ENCODE measurements around the gene PCDHGA10. TPM values are rescaled to one million over a fixed set of nuclear protein-coding genes. Genes with fewer than 3 reads are reported as not detected.
A peak's percentile ranks its signal among the peaks of the same experiment; 100 is the strongest.
"Not testable (repeated sequence)": the region's sequence is repeated elsewhere in the genome, so short reads cannot be mapped to it uniquely, and the experiment has no call there.

The PCDHGA10 gene
- total RNA-seq (2014; rRNA removed; shearing (Covaris generic)): 1.2 and 2.9 TPM in 2 replicates

- Histone ChIP-seq H3K27ac (no peak within 1 kb of the TSS), H3K4me3 (0 out of 2 replicates have a peak within 1 kb of the TSS, but pooled peaks have one; percentile 4), H3K36me3 (no peaks in the 10 kb centered on the region), H3K27me3 (replicated peaks) (no peaks in the 10 kb centered on the region), H3K9me3 (replicated peaks) (peaks cover 14% of the 10 kb centered on the region), H3K4me1 (replicated peaks) (no peaks in the 10 kb centered on the region)
- peak in 1 of 2 experiments; percentile 37 for DNase-seq (ENCODE audit: low read depth in 1 of 2, low spot score in 2 of 2)
Observed at GRCh38 chr5:141412854-141413539, at the start of gene PCDHGA10. TSS of gene PCDHGA10 (plus strand) at chr5:141412987. CDS start at chr5:141413176, 189 bp downstream.

GRCh38 chr5:141363952-141364660, 48.7 kb upstream of the PCDHGA10 start, which contains the start of gene PCDHGA5:
TSS of gene PCDHGA5 (plus strand) at chr5:141364162. CDS start at chr5:141364331, 169 bp downstream.
- no peak for DNase-seq (ENCODE audit: low read depth in 1 of 2, low spot score in 2 of 2)
- H3K4me1 ChIP-seq (replicated peaks): no peaks in the 10 kb centered on the region
- no peaks in the 10 kb centered on the region for H3K36me3 ChIP-seq
- H3K9me3 ChIP-seq (replicated peaks): peaks cover 32% of the 10 kb centered on the region
- H3K27me3 ChIP-seq (replicated peaks): no peaks in the 10 kb centered on the region
- no peak within 1 kb of the TSS for H3K4me3 ChIP-seq
- no peak within 1 kb of the TSS for H3K27ac ChIP-seq

GRCh38 chr5:141366016-141366896, 46.5 kb upstream of the PCDHGA10 start:
- no peaks in the 10 kb centered on the region for H3K27me3 ChIP-seq (replicated peaks)
- no peak overlapping the region for H3K27ac ChIP-seq
- H3K4me1 ChIP-seq (replicated peaks): no peaks in the 10 kb centered on the region
- no peak overlapping the region for H3K4me3 ChIP-seq
- H3K9me3 ChIP-seq (replicated peaks): peaks cover 29% of the 10 kb centered on the region
- DNase-seq (ENCODE audit: low read depth in 1 of 2, low spot score in 2 of 2): no peak
- no peaks in the 10 kb centered on the region for H3K36me3 ChIP-seq

GRCh38 chr5:141369994-141370848, 42.6 kb upstream of the PCDHGA10 start, which contains the start of gene PCDHGB3:
TSS of gene PCDHGB3 (plus strand) at chr5:141370242. CDS start at chr5:141370395, 153 bp downstream.
- Histone ChIP-seq H3K9me3 (replicated peaks) (peaks cover 47% of the 10 kb centered on the region), H3K27ac (no peak within 1 kb of the TSS), H3K36me3 (no peaks in the 10 kb centered on the region), H3K4me1 (replicated peaks) (no peaks in the 10 kb centered on the region), H3K4me3 (no peak within 1 kb of the TSS), H3K27me3 (replicated peaks) (no peaks in the 10 kb centered on the region)
- DNase-seq (ENCODE audit: low read depth in 1 of 2, low spot score in 2 of 2): no peak

GRCh38 chr5:141371572-141372475, 41.0 kb upstream of the PCDHGA10 start:
- Histone ChIP-seq H3K27ac (no peak overlapping the region), H3K4me1 (replicated peaks) (no peaks in the 10 kb centered on the region), H3K4me3 (no peak overlapping the region), H3K9me3 (replicated peaks) (peaks cover 39% of the 10 kb centered on the region), H3K36me3 (no peaks in the 10 kb centered on the region), H3K27me3 (replicated peaks) (no peaks in the 10 kb centered on the region)
- no peak for DNase-seq (ENCODE audit: low read depth in 1 of 2, low spot score in 2 of 2)

- no peak for DNase-seq (ENCODE audit: low read depth in 1 of 2, low spot score in 2 of 2)
- Histone ChIP-seq H3K4me3 (no peak within 1 kb of the TSS), H3K36me3 (no peaks in the 10 kb centered on the region), H3K27ac (no peak within 1 kb of the TSS), H3K9me3 (replicated peaks) (peaks cover 39% of the 10 kb centered on the region), H3K4me1 (replicated peaks) (no peaks in the 10 kb centered on the region), H3K27me3 (replicated peaks) (no peaks in the 10 kb centered on the region)
Observed at GRCh38 chr5:141373673-141374317, 39.0 kb upstream of the PCDHGA10 start, which contains the start of gene PCDHGA6. TSS of gene PCDHGA6 (plus strand) at chr5:141373891. CDS start at chr5:141374084, 193 bp downstream.

- no peak for DNase-seq (ENCODE audit: low read depth in 1 of 2, low spot score in 2 of 2)
- H3K4me3 ChIP-seq: no peak overlapping the region
- H3K36me3 ChIP-seq: no peaks in the 10 kb centered on the region
- no peaks in the 10 kb centered on the region for H3K27me3 ChIP-seq (replicated peaks)
- H3K27ac ChIP-seq: no peak overlapping the region
- no peaks in the 10 kb centered on the region for H3K4me1 ChIP-seq (replicated peaks)
- H3K9me3 ChIP-seq (replicated peaks): peaks cover 39% of the 10 kb centered on the region
Observed at GRCh38 chr5:141374627-141375026, 38.2 kb upstream of the PCDHGA10 start.

- DNase-seq (ENCODE audit: low read depth in 1 of 2, low spot score in 2 of 2): peak in 1 of 2 experiments; percentile 44
- not testable (repeated sequence) for H3K4me3 ChIP-seq; H3K27me3 ChIP-seq (replicated peaks); H3K27ac ChIP-seq; H3K36me3 ChIP-seq; H3K4me1 ChIP-seq (replicated peaks)
- peaks cover 36% of the 10 kb centered on the region for H3K9me3 ChIP-seq (replicated peaks)
Observed at GRCh38 chr5:141375444-141376155, 37.2 kb upstream of the PCDHGA10 start.

- peaks cover 29% of the 10 kb centered on the region for H3K9me3 ChIP-seq (replicated peaks)
- DNase-seq (ENCODE audit: low read depth in 1 of 2, low spot score in 2 of 2): no peak
- H3K27me3 ChIP-seq (replicated peaks): no peaks in the 10 kb centered on the region
- H3K36me3 ChIP-seq: no peaks in the 10 kb centered on the region
- peak within 1 kb of the TSS; percentile 9; the same call in 1 of the 2 replicates for H3K4me3 ChIP-seq
- H3K27ac ChIP-seq: no peak within 1 kb of the TSS
- H3K4me1 ChIP-seq (replicated peaks): no peaks in the 10 kb centered on the region
Observed at GRCh38 chr5:141382469-141383294, 30.1 kb upstream of the PCDHGA10 start, which contains the start of gene PCDHGA7. TSS of gene PCDHGA7 (plus strand) at chr5:141382742. CDS start at chr5:141382900, 158 bp downstream.

- Histone ChIP-seq H3K27ac (no peak overlapping the region), H3K4me1 (replicated peaks) (no peaks in the 10 kb centered on the region), H3K27me3 (replicated peaks) (no peaks in the 10 kb centered on the region), H3K4me3 (no peak overlapping the region), H3K36me3 (no peaks in the 10 kb centered on the region), H3K9me3 (replicated peaks) (peaks cover 31% of the 10 kb centered on the region)
- DNase-seq (ENCODE audit: low read depth in 1 of 2, low spot score in 2 of 2): no peak
Observed at GRCh38 chr5:141383345-141383744, 29.4 kb upstream of the PCDHGA10 start.

All from SJSA1 (cell line).